ENCODE results near the gene SLC8A1. TPM values are rescaled to one million over a fixed set of nuclear protein-coding genes. Genes with fewer than 3 reads are reported as not detected.

Gene SLC8A1
- total RNA-seq, 1 experiment from 2014 or later, result 1.7 TPM

GRCh38 chr2:40094451-40094850, 357.4 kb downstream of the SLC8A1 start:
- Histone ChIP-seq H3K4me1 (ENCODE audit: insufficient read depth, low read length) (no peaks in the 10 kb centered on the region), H3K4me2 (ENCODE audit: insufficient read depth, insufficient read length, low read length) (no peak overlapping the region), H4K91ac (ENCODE audit: insufficient read length, low read depth, low read length) (no peak overlapping the region), H3K9me3 (ENCODE audit: control insufficient read depth, low read depth, low read length) (no peaks in the 10 kb centered on the region), H3K14ac (ENCODE audit: insufficient read depth, low read length) (no peak overlapping the region), H2AK5ac (ENCODE audit: insufficient read length, low read length) (no peak overlapping the region), H3K4ac (ENCODE audit: low read depth, low read length) (no peak overlapping the region), H3K27ac (ENCODE audit: insufficient read length, low read depth, low read length) (no peak overlapping the region), H2BK15ac (ENCODE audit: low read depth, low read length) (no peak overlapping the region), H2BK5ac (ENCODE audit: insufficient read length, low read length) (no peak overlapping the region), H4K8ac (replicated peaks; ENCODE audit: insufficient read length, low read depth, low read length) (no peak overlapping the region), H3K9ac (ENCODE audit: extremely low read depth, insufficient read length, low read length) (no peak overlapping the region), H4K5ac (ENCODE audit: insufficient read length, low read depth, low read length) (no peak overlapping the region), H3K27me3 (ENCODE audit: insufficient read depth, low read length) (no peaks in the 10 kb centered on the region), H3K56ac (ENCODE audit: insufficient read length, low read depth, low read length) (no peak overlapping the region), H3K79me1 (ENCODE audit: insufficient read depth, low read depth, low read length, poor library complexity, severe bottlenecking) (no peaks in the 10 kb centered on the region), H3K23ac (ENCODE audit: insufficient read length, low read depth, low read length) (no peak overlapping the region), H2BK20ac (ENCODE audit: low read depth, low read length, poor library complexity, severe bottlenecking) (no peak overlapping the region), H3K23me2 (ENCODE audit: insufficient read length, low read depth, low read length, poor library complexity, severe bottlenecking) (no peaks in the 10 kb centered on the region), H2BK12ac (ENCODE audit: insufficient read length, low read depth, low read length) (no peak overlapping the region), H3K79me2 (ENCODE audit: insufficient read depth, low read length) (no peaks in the 10 kb centered on the region), H2AFZ (ENCODE audit: low read length) (no peak overlapping the region), H3K18ac (ENCODE audit: insufficient read length, low read depth, low read length) (no peak overlapping the region), H2BK120ac (ENCODE audit: low read depth, low read length, poor library complexity, severe bottlenecking) (no peak overlapping the region), H4K20me1 (ENCODE audit: control insufficient read depth, insufficient read depth, insufficient read length) (no peaks in the 10 kb centered on the region), H3T11ph (ENCODE audit: low read length) (no peak overlapping the region)
- DNase-seq, result no peak
- Mint-ChIP-seq H3K9me3 (no peaks in the 10 kb centered on the region), H3K4me1 (peaks cover 7 to 12% of the 10 kb centered on the region in 2 experiments; a peak in 3 of 4 replicates), H3K27ac (no peak overlapping the region), H3K4me3 (no peak overlapping the region), H3K36me3 (ENCODE audit: insufficient read depth in 1 of 3, low read depth in 3 of 3) (no peaks in the 10 kb centered on the region), H3K27me3 (ENCODE audit: low read depth) (no peaks in the 10 kb centered on the region)
- TF ChIP-seq CTCF (conservative IDR thresholded peaks at IDR 0.05), result no peak
- no CpG with 5 or more reads among the region's 1 CpG for WGBS (ENCODE audit: extremely low coverage, insufficient read length, low lambda C conversion rate)

All from H9 (cell line).